Measurements from ENCODE around the gene TBRG4. TPM values are rescaled to one million over a fixed set of nuclear protein-coding genes. Genes with fewer than 3 reads are reported as not detected.
A peak's percentile ranks its signal among the peaks of the same experiment; 100 is the strongest.

Gene TBRG4
- total RNA-seq, 1 donor from 2014 or later, result 216 TPM

- H3K4me1 ChIP-seq, result no peaks in the 10 kb centered on the region
- H3K4me3 ChIP-seq, result no peak overlapping the region
- TF ChIP-seq, protein P1, sequence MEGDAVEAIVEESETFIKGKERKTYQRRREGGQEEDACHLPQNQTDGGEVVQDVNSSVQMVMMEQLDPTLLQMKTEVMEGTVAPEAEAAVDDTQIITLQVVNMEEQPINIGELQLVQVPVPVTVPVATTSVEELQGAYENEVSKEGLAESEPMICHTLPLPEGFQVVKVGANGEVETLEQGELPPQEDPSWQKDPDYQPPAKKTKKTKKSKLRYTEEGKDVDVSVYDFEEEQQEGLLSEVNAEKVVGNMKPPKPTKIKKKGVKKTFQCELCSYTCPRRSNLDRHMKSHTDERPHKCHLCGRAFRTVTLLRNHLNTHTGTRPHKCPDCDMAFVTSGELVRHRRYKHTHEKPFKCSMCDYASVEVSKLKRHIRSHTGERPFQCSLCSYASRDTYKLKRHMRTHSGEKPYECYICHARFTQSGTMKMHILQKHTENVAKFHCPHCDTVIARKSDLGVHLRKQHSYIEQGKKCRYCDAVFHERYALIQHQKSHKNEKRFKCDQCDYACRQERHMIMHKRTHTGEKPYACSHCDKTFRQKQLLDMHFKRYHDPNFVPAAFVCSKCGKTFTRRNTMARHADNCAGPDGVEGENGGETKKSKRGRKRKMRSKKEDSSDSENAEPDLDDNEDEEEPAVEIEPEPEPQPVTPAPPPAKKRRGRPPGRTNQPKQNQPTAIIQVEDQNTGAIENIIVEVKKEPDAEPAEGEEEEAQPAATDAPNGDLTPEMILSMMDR (IDR thresholded peaks at IDR 0.05), result no peak
- H3K27ac ChIP-seq, result no peak overlapping the region
- no peaks in the 10 kb centered on the region for H3K9me3 ChIP-seq
- intact Hi-C loops (cut with DNase I), result no loop called here
- H3K27me3 ChIP-seq, result no peaks in the 10 kb centered on the region
- DNase-seq (ENCODE audit: low spot score in 2 of 2), result no peak
- H3K36me3 ChIP-seq, result peaks cover 60 to 61% of the 10 kb centered on the region in 2 donors
Observed at GRCh38 chr7:45099891-45100760, 11.4 kb downstream of the TBRG4 start.

GRCh38 chr7:45098983-45099839 lies 12.3 kb downstream of the TBRG4 start:
- intact Hi-C loops (cut with DNase I), result no loop called here
- TF ChIP-seq, protein P1 (IDR thresholded peaks at IDR 0.05), result no peak
- H3K27ac ChIP-seq, result no peak overlapping the region
- no peaks in the 10 kb centered on the region for H3K9me3 ChIP-seq
- H3K4me3 ChIP-seq, result no peak overlapping the region
- no peaks in the 10 kb centered on the region for H3K4me1 ChIP-seq
- H3K36me3 ChIP-seq, result peaks cover 51 to 52% of the 10 kb centered on the region in 2 donors
- H3K27me3 ChIP-seq, result no peaks in the 10 kb centered on the region
- no peak for DNase-seq (ENCODE audit: low spot score in 2 of 2)

DNA sequence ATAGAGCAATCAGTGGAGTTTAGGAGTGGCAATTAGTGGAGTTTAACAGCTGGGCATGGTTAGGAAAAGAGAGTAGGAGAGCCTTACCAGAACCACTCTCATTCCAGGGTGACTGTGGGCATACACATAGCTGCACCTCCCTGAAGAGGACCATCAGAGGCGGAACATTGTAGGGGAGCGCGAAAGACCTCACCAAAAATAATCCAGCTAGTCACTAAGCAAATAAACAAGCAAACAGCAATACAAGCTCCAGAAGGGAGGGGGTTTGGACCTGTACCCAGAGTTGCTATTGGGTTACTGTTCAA lies 18.6 kb downstream of the TBRG4 start:
- peaks cover 3 to 7% of the 10 kb centered on the region in 2 donors for H3K4me1 ChIP-seq
- DNase-seq (ENCODE audit: low spot score in 2 of 2), result no peak
- intact Hi-C loops (cut with DNase I), result no loop called here
- no peaks in the 10 kb centered on the region for H3K27me3 ChIP-seq
- no peaks in the 10 kb centered on the region for H3K9me3 ChIP-seq
- no peak overlapping the region for H3K27ac ChIP-seq
- TF ChIP-seq, protein P1 (IDR thresholded peaks at IDR 0.05), result no peak
- no peaks in the 10 kb centered on the region for H3K36me3 ChIP-seq
- H3K4me3 ChIP-seq, result no peak overlapping the region

GRCh38 chr7:45092100-45092930 lies 19.2 kb downstream of the TBRG4 start:
- Histone ChIP-seq H3K9me3 (no peaks in the 10 kb centered on the region), H3K27me3 (no peaks in the 10 kb centered on the region), H3K4me1 (peaks cover 3 to 11% of the 10 kb centered on the region in 2 donors), H3K4me3 (no peak overlapping the region), H3K27ac (no peak overlapping the region), H3K36me3 (no peaks in the 10 kb centered on the region)
- TF ChIP-seq, protein P1 (IDR thresholded peaks at IDR 0.05), result no peak
- DNase-seq (ENCODE audit: low spot score in 2 of 2), result no peak
- intact Hi-C loops (cut with DNase I), result no loop called here

- peak overlapping the region; percentile 80 to 91 for H3K4me3 ChIP-seq
- peak overlapping the region; percentile 89 to 92 for H3K27ac ChIP-seq
- TF ChIP-seq, protein P1 (IDR thresholded peaks at IDR 0.05), result no peak
- DNase-seq (ENCODE audit: low spot score in 2 of 2), result peak in 1 of 2 donors; percentile 83
- H3K9me3 ChIP-seq, result no peaks in the 10 kb centered on the region
- intact Hi-C loops (cut with DNase I), result loop anchor here (1.0 to 10.0 kb wide), 6 partner anchors 22 to 1215 kb away; partner anchors contain the start of genes CCM2, H2AZ2, PPIA and PURB
- H3K36me3 ChIP-seq, result peaks cover 6 to 10% of the 10 kb centered on the region in 2 donors
- peaks cover 3 to 11% of the 10 kb centered on the region in 2 donors for H3K4me1 ChIP-seq
- no peaks in the 10 kb centered on the region for H3K27me3 ChIP-seq
Observed at GRCh38 chr7:45089341-45089891, 22.1 kb downstream of the TBRG4 start.
